Fibroblast of peridontal ligament (primary cell): Measurements from ENCODE around the gene TRPM6.

ENCODE experiments used
- DNase-seq: peaks from one replicate; pipeline ENCODE4 v3.0.0-alpha.2; 2010; ENCODE audit errors: extremely low read depth

TRPM6 gene

GRCh38 chr9:74771672-74772071 lies 116.0 kb downstream of the TRPM6 start:
- no peak for DNase-seq

GRCh38 chr9:74771262-74771585 lies 116.5 kb downstream of the TRPM6 start:
- no peak for DNase-seq

DNA sequence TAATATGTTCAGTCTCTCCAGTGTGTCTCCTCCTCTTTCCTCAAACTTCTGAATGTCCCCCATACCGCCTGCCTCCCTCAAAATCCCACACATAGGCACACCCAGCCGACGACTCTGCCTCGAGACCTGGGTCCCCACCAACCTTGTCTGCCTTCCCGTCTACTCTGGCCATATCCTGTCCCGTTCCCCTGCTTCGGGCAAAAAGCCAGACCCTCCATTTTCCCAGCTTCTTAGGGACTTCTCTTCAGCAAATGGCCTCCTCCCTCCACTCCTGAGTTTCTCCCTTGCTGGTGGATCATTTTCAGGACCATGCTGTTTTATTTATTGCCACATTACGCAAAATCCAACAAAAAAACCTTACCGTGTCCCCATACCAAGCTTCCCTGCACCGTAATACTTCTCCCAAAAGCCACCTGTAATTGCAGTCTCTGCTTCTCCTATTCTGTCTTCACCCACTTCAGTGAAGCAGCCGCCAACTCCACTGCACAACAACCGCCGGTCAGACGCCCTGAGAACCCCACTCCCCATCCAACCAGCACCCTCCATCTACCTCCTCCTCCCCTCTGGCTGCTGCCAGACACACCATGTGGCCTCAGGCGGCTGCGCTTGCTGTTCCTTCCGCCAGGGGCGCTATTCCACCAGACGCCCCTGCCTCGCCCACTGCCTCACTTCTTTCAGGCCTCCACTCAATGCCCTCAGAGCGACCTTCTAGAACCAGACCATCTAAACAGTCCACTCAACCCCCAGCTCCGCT lies 117.0 kb downstream of the TRPM6 start:
- no peak for DNase-seq

- DNase-seq, result no peak
Measured at GRCh38 chr9:74765481-74765971, 122.2 kb downstream of the TRPM6 start.

DNA sequence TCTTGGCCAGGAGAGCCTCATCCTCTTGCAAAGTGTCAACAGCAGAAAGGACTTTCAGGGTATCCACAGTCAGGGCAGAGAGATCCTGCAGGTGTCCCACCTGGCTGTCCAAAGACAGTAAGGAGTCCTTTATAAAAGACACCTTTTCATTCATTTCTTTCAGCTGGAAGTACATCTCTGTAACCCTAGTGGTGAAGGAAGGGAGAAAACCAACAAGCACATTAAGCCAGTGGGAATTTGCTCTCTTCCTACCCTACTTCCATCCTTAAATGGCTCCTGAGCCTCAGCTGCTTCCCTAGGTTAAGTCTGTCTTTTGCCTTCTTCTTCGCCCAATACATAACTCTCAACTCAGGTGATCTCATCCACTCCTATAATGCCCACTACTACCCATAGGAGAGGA lies 124.8 kb downstream of the TRPM6 start:
- no peak for DNase-seq

DNA sequence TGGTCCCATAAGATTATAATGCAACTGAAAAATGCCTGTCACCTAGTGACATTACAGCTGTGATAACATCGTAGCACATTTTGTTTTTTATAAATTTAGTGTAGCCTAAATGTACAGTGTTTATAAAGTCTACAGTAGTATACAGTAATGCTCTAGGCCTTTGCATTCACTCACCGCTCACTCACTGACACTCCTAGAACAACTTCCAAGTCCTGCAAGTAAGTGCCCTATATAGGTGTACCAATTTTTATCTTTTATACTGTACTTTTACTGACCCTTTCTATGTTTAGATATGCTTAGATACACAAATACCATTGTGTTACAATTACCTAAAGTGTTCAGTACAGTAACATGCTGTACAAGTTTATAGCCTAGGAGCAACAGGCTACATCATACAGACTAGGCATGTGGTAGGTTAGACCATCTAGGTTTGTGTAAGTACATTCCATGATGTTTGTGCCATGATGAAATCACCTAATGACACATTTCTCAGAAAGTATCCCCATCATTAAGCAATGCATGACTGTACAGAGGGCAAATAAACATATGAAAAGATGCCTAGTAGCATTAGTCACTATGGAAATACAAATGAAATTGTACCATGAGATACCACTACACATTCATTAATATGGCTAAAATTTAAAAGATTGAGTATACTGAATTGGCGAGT lies 127.6 kb downstream of the TRPM6 start:
- DNase-seq, result peak; percentile 94

- DNase-seq, result no peak
Measured at GRCh38 chr9:74755999-74756398, 131.7 kb downstream of the TRPM6 start.

DNA sequence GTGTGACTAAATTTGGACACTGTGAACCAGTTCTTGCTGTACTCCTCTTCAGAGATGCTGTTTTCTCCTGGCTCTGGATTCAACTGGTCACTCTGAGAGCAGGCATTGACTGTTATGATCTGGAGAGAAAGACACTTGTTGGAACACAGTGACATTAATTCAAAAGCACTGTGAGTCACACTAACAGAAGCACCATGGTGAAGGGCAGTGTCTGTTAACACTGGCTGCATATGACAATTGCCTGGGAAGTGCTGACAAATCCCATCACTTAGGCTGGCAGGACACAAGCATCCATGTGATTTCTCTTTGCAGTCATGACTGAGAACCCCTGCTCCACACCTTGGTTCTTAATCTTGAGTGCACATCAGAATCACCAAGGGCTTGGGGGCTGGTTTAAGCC lies 132.4 kb downstream of the TRPM6 start:
- no peak for DNase-seq

GRCh38 chr9:74753650-74754049 lies 134.1 kb downstream of the TRPM6 start:
- DNase-seq, result no peak

- no peak for DNase-seq
Measured at GRCh38 chr9:74748966-74749365, 138.8 kb downstream of the TRPM6 start.

GRCh38 chr9:74742792-74743730 lies 144.7 kb downstream of the TRPM6 start:
- peak; percentile 64 for DNase-seq

GRCh38 chr9:74742191-74742790 lies 145.4 kb downstream of the TRPM6 start:
- no peak for DNase-seq

DNA sequence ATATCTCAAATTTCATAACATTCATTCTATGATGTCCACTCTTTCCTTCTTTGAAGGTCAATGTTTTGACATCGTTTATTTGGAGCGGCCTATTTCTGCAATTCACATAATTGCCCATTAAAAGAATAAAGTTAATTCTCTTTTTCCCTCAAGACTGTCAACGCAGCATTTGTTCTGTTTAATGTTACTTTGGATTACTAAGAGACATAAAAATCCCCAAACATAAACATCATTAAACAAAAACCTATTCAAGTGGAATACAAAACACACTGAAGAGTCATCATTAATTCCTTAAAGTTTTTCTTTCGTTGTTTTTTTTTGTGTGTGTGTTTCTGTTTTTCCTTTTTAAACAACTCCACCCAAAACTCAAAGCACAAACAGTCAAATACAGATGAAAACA lies 151.1 kb downstream of the TRPM6 start:
- no peak for DNase-seq

DNA sequence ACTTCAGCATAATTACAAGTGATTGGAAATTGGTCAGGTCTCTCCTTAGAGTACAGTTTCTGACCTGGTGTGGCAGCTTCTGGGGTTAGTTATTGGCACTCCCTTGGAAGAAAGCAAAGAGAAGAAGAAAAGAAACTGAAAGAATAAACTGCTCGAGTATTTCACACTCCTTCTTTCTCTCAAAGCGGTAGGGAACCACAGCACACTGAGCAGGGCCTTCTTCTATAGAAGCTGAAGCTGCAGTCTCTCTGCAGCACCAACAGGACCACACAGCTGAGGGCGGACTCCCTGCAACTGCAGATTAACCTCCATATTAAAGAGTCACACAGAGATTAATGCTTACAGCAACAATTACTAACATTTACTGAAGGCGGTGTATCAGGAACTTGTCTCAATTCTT lies 152.0 kb downstream of the TRPM6 start:
- peak; percentile 7 for DNase-seq

DNA sequence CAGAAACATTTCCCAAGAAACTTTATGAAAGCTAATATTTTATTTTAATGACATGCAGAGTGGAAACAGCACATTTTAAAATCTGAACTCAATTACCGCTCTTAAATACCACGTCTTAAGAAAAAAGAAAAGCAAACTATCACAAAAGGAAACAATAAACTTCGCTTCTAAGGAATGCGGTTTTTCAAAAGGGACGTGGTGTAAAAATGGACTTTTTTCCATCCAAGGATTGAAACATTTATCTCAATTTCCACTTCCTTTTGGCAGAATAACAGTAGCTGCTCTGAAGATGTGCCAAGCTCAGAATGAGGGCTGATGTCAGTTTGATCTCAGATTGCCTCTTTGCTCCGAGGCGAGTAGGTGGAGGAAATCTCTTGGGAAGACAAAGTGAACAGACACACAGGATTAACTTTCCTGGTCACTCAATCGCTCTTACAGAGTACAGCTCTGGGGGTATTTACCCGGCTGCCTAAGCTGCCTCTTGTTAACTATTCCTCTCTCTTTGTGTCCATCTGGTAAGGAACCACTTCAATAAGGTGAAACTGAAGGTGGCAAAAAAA lies 158.5 kb downstream of the TRPM6 start:
- peak; percentile 31 for DNase-seq

DNA sequence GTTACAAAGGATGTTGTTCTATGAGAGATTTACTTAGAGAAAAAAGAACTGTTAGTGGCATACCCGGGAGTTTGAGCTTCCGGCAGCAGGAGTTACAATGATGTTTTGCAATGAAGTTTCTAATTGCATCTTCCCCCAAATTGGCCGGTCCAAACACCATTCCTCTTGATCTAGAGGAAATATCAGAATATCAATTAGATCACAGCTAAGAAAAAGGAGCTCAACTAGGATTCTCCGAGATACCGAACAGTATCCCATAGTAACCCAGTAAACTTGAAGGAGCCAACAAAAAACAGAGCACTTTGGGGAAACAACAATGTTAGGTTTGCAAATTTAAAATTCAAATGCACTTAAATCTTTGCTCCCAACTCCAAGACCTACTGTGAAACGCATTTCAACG lies 159.5 kb downstream of the TRPM6 start:
- DNase-seq, result no peak

DNA sequence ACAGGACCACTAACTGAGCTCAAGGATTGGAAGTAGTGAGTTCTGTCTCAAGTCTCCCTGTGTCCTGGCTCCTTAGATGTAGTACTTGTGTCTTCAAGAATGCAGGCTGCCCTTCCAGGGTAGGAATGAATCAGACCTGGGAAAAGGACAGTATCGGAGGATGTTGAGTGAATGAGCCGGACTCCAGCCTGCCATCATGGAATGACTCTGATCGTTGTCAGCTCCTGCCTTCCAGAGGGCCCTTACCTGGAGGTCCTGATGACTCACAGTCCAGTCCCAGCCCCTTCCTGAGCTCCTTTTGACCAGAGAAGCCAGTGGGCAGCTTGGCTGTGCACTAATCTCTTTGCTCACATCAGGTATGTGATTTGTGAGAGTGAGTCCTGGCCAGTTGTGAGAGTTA lies 161.1 kb downstream of the TRPM6 start:
- no peak for DNase-seq

DNA sequence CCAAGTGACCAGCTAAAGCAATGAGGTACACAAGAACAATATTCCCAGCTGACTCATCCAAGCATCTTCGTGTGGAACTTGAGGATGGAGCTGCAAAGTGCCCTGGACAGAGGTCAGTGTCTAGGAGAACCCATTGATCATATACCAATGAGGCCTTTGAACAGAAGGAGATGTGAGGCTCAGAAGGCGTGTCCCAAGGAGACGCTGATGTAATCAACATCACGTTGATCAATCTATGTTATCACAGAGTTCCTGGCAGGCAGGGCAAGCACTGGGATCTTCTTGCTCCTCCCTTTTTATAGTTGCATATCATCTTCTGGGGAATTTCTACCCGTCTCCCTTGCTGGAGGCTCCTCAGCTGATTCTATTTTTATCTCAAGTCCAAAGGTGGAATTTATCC lies 163.4 kb downstream of the TRPM6 start:
- no peak for DNase-seq

- peak; percentile 35 for DNase-seq
Measured at GRCh38 chr9:74721696-74722660, 165.7 kb downstream of the TRPM6 start.

DNA sequence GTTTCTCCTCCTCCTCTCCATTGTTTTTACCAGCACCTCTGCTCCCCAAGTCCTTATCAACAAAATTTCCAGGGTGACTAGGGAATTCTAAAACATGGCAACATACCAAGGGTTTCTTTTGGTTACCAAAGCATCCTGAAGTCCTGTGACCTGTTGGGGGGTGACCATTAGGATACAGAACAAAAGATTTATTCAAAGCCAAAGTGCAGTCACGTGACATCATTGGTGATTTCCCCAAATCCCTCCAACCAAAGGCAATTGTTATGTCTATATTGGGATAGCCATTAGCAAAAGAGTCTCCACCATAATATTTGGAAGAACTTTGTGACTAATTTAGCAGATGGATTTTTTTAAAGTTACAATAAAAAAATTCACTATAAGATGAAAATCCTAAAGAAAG lies 168.4 kb downstream of the TRPM6 start:
- DNase-seq, result no peak

DNA sequence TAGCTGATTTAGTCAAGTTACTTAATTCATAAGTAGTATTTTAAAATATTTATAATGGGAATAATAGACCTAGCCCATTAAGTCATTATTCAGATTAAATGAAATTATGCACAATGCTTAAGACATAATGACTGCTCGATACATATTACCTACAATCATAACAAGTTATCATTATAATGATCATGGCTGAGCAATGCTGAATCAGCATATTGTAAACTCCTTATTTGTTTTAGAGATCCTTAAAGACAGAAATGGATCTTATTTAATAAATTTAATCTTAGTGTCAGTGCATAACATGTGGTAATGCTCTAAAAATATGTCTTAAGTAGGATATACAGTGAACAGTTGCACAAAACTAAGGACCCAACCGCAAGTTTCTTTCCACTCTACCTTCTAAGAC lies 169.0 kb downstream of the TRPM6 start:
- no peak for DNase-seq
